Glomerular visceral epithelial cell (primary cell): ENCODE data around the gene MEOX2.

ENCODE experiments used
- DNase-seq: peaks from one replicate; pipeline ENCODE4 v3.0.0-alpha.2; 2016; ENCODE audit errors: extremely low spot score

The MEOX2 gene

DNA sequence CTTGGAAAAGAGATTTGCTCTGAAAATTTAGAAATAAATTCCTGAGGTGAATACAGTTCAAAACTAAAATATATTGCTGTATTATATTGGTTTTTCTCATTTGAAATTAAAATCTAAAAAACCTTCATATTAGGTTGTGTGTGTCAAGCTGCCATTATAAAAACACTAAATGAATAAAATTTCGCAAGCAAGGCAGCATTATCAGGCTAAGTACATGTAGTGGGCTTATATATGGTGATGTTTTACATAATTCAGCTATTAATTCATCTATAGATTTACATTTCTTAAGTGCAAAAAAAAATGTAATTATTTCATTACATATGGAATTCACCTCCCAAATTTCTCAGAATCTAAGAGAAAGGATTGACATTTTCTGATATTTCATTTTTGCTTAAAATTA, 5.3 kb downstream of the MEOX2 start:
- DNase-seq: no peak

DNA sequence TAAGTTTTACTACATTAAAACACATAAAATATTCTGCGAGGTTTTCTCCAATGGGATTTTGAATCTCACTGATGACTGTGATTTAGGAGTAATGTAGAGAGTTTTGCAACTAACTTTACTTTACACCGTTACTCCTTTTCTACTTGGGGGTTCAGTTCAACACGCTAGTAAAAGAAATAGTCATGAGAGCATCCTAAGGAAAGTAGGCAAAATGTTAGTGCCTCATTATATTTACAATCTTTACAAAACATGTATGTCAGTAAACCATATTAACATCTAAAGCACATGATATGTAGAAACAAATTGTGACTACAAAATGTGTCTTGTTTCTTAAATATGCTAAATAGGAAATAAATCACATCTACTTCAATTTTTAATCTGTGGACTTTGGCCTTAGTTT, 6.0 kb downstream of the MEOX2 start:
- no peak for DNase-seq

DNA sequence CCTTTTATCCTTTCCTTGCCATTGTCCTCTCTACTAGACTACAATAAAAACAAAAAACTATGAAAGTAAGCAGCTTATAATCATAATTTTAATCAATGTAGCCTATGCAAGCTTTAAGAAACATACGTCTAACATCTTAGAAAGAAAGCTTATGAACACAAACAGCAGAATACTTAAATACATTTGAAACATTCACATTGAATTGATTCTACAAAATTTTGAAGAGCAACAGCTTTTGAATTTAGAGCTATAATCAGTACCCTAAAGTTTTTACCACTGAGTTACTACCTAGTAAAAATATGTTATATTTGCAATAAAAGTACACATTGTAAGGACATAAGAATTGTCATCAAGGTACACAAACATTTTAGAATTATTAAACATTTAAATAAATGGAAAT, 7.2 kb downstream of the MEOX2 start:
- no peak for DNase-seq

GRCh38 chr7:15678653-15679052, 7.8 kb downstream of the MEOX2 start:
- no peak for DNase-seq

GRCh38 chr7:15675379-15675778, 11.1 kb downstream of the MEOX2 start:
- no peak for DNase-seq

GRCh38 chr7:15674586-15674985, 11.9 kb downstream of the MEOX2 start:
- DNase-seq: no peak

GRCh38 chr7:15669443-15670090, 16.9 kb downstream of the MEOX2 start:
- DNase-seq: no peak

GRCh38 chr7:15667991-15668390, 18.5 kb downstream of the MEOX2 start:
- DNase-seq: no peak

GRCh38 chr7:15662451-15662850, 24.0 kb downstream of the MEOX2 start:
- DNase-seq: no peak

DNA sequence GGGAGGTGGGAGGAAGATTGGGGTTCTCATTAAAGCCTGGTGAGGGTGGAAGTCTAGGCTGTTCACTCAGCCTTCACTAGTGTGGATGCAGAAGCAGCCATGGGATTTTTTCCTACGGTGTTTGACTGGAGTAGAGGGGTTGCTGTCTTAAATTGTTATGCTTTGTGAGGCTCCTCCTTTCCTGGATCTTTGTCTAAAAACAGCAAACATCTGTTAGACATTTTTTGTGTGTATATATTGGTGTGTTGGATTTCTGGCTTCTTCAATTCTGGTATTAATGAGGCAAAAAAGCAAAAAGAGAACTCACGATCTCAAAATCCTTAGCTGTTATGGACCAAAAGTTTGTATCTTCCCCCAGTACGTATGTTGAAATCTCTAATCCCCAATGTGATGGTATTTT, 28.2 kb downstream of the MEOX2 start:
- DNase-seq: no peak

DNA sequence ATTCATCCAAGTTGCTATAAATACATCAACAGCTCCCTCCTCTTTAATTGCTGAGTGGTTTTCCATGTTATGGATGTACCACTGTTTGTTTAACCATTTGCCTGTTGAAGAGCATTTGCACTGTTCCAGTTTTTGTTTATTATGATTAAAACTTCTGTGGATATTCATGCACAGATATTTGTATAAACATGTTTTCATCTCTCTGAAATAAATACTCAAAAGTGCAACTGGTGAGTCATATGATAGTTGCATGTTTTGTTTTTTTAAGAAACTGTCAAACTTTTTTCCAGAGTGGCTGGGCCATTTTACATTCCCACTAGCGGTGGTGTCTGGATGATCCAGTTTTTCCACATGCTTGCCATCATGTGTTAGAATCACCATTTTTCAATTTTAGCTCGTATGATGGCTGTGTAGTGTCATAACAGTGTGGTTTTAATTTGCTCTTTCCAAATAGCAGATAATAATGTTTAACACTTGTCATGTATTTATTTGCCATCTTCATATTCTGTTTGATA, 33.6 kb downstream of the MEOX2 start:
- DNase-seq: no peak

GRCh38 chr7:15651693-15652092, 34.8 kb downstream of the MEOX2 start:
- DNase-seq: no peak

DNA sequence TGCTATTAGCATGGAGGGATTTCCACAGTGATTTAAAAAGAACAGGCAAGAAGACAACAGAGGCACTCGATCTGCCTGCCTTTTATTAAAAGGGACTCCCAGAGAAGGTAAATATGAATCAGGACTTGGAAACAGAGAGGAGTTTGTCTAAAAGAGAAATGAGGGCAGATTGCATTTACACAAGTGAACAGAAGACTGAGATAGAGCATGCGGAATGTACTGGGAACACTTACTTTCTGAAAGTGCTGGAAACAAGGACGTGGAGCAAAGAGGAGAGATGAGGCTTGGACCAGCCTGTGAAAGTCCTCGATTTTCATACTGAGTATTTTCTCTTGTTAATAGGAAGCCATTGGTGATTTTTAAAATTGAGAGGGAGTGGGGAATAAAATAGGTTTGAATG, 35.7 kb downstream of the MEOX2 start:
- no peak for DNase-seq

DNA sequence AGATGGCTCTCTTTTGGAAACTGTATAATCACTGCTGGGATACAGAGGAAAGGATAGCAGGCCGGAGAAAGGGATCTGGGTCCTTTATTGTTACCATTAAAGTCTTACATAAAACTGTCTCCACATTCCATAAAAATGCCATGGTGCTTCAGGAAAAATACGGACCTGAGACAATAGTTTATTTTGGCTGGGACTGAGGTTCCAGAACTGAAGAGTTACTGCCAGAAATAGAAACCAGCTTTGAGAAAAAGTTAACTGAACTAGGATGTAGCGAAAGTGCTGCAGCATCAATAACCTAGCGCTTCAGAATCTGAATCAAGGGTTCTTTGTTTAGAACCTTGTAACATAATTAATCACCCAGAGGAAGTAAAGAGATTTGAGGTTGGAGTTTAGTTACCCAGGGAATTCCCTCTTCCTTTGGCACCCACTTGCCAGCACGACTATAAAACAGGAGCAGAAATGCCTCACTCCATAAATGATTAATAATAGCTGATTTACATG, 38.0 kb downstream of the MEOX2 start:
- peak; percentile 31 for DNase-seq

- no peak for DNase-seq
Observed at GRCh38 chr7:15647309-15647708, 39.2 kb downstream of the MEOX2 start.

DNA sequence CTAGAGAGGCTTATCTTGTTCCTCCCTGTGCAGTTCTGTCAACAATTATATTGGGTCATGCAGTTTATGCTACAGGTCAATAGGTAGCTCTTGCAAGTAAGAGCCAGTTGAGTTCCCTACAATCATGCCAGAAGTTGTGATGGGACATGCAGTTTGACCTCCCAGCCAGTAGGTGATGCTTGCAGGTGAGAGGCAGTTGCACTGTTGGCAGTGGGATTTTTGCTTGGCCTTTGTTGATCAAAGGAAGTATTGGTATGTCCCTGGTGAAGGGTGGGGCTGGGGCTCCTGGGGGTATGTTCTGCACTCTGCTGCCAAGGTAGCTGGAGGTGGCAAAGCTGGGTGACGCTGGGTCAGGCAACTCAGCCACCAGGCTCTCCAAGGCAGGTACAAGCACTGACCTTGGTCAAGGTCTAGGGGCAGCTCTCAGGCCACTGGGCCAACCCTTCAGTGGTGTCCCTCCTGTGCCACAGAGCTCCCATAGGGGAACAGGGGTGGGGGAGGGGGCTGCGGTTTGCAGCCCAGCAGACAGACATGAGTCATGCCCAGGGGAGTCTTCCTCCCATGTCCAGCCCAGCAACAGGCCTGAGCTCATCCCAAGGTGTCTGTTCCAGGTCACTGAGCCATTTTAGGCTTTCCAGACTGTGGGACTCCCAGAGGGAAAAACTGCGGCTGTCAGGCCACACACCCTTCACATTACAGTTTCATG, 43.3 kb downstream of the MEOX2 start:
- DNase-seq: peak; percentile 93

DNA sequence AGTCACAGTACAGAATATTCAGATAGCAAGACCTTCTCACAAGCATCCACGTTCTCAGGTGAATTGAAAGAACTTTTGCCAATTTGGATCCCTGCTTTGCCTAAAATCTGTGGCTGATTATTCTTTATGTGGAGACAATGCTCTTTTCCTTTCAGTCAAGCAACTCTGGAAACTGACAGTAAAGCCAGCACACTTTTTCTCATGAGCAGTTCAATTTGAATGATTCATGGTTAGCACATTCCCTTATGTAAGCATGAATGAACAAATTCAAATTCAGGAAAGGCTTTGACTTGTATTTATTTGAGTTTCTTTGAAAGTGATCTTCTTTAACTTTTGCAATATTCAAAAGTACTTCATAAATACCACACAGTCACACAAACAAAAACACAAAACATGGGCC, 57.6 kb downstream of the MEOX2 start:
- peak; percentile 16 for DNase-seq

DNA sequence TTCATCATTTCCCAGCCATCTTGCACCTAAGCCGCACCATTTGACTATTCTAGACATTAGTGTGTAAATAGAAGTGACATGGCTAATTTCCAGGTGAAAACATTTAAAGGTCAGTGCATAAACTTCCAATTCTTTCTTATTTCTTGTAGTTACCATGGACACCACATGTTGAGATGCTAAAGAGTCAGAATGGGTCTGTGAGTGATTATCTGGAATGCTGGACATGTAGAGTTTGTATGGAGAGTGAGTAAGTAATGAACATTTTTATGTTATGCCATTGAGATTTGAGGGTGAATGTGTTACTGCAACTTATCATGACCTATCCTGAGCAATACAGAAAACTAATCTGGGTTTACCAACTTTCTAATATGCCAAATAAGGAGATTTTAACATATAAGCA, 60.4 kb downstream of the MEOX2 start:
- no peak for DNase-seq

DNA sequence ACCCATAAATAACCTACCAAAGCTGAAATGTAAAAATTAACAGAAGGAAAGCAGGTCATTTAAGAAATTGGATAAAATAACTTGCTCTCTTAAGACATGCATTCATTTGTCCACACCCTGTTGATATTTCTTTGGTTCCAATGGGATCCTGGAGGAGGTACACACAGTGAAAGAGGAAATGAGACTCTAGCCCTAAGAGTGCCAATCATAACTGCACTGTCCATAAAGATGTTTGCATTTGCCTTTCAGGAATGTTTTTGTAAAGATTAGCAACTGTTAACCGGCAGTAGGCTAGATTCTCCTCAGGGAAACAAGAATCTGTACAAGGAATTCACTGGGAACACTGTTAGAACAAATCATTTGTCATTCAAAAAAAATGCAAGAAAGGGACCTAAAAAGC, 61.0 kb downstream of the MEOX2 start:
- DNase-seq: no peak

GRCh38 chr7:15621468-15621867, 65.0 kb downstream of the MEOX2 start:
- no peak for DNase-seq

DNA sequence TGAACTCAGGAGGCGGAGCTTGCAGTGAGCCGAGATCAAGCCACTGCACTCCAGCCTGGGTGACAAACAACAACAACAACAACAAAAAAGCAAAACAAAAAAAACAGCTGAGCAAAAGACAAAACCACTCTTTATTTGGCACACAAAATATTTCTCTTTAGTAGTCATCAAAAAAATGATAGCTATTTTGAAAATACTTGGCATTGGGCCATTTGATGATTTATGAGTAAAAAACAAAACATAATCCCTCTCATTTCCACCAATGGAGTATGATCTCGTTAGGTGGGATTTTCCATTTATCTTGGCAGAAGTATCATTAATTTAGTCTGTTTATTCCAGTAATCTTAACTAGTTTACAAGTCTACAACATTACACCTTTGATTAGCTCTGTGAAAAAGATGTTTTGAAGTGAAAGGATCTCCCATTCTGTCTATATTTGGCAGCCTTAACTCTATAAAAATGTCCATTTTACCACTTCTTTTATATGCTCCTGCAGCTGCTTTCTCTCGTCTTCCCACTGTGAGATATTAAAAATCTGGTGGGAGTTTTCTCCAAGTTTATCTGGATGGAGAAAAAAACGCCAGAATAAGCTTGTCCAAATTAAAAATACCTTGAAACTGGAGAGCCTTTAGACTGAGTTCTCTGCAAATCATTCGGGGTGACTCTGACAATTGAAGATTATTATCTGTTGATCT, 65.8 kb downstream of the MEOX2 start:
- DNase-seq: no peak

DNA sequence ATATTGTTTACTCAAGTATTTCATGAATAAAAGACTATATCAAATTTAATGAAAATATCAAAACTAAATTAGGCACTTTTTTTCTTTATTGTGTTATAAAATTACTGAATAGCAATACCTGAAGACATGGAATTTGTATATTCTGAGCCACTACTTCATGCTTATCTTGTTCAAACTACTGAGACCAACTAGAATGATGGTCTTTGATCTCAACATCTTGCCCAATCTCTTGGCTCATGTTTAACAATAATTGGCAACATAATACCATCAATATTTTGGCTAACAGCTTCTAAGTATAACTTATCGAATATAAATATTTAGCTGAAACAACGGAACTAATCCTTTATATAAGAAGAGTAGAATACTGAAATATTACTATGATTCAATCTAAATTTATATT, 68.2 kb downstream of the MEOX2 start:
- DNase-seq: no peak

DNA sequence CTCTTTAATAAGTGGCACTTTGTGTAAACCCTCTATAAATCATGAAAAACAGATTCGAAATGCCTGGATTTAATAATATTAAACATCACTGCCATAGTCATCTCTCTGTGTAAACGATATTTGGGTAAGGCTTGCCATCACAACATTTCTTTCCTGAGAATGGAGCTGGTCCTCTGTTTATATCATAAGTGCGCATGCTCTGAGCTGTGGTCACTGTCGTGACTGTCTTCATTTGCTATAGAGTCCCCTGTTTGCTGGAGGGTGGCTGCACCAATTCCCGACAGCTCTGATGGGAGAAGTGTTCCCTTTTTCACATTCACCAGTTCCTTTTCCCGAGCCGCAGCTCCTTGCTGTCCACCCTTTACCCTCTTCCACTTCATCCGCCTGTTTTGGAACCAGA, 74.3 kb downstream of the MEOX2 start:
- DNase-seq: no peak
